Omental fat pad (tissue), 4 donors: ENCODE measurements around the gene ZNF197. TPM values are rescaled to one million over a fixed set of nuclear protein-coding genes. Genes with fewer than 3 reads are reported as not detected.
A peak's percentile ranks its signal among the peaks of the same experiment; 100 is the strongest.
"Not testable (repeated sequence)": the region's sequence is repeated elsewhere in the genome, so short reads cannot be mapped to it uniquely, and the experiment has no call there.

Source experiments
- ATAC-seq: fragments of 150-250 bp; one replicate; pipeline ENCODE4 v1.9.1; 2016; ENCODE audit warnings: mild to moderate bottlenecking, moderate library complexity; ENCODE audit not compliant: low FRiP score
- DNase-seq: peaks from one replicate; pipeline ENCODE4 v3.0.0-alpha.2; 2019; ENCODE audit warnings: low spot score
- CTCF ChIP-seq, 3 donors: fragments of 450-650 bp; IDR thresholded peaks; one replicate each; pipeline ENCODE4 v1.5.1; 2016 to 2017; ENCODE audit warnings: antibody characterized with exemption in 3 of 3, mild to moderate bottlenecking in 3 of 3, moderate library complexity in 2 of 3
- total RNA-seq, 4 donors: library from RNA; depleted of rRNA; stranded (reverse); fragments of >200 nt; gene quantifications; one replicate each; pipeline ENCODE4 v1.1.0, GENCODE V29; 2016

The ZNF197 gene
- 10 to 100 TPM; 10.2 to 19.7 (median 10.8) TPM for total RNA-seq

- TF ChIP-seq CTCF (IDR thresholded peaks at IDR 0.05): no peak
- DNase-seq: peak; percentile 53
- ATAC-seq: peak; percentile 96
Measured at GRCh38 chr3:44624749-44625480, at the start of gene ZNF197. Gene ZNF197 (plus strand): TSS chr3:44625036. CDS start chr3:44629155, 4,119 bp downstream.

GRCh38 chr3:44576613-44577012 is 48.2 kb upstream of the ZNF197 start:
- ATAC-seq: no peak
- DNase-seq: no peak
- no peak for TF ChIP-seq CTCF (IDR thresholded peaks at IDR 0.05)

- ATAC-seq: not testable (repeated sequence)
Measured at GRCh38 chr3:44577354-44577952, 47.4 kb upstream of the ZNF197 start.

GRCh38 chr3:44578316-44578715 is 46.5 kb upstream of the ZNF197 start:
- DNase-seq, ATAC-seq: not testable (repeated sequence)

More at GRCh38 chr3:44577354-44577952, 47.4 kb upstream of the ZNF197 start:
- DNase-seq: not testable (repeated sequence)

- not testable (repeated sequence) for DNase-seq, ATAC-seq
Measured at GRCh38 chr3:44578924-44579515, 45.8 kb upstream of the ZNF197 start.

- not testable (repeated sequence) for DNase-seq, ATAC-seq
Measured at GRCh38 chr3:44579749-44580148, 45.1 kb upstream of the ZNF197 start.

GRCh38 chr3:44580971-44581370 is 43.9 kb upstream of the ZNF197 start:
- ATAC-seq, DNase-seq: not testable (repeated sequence)

- TF ChIP-seq CTCF (IDR thresholded peaks at IDR 0.05): no peak
- DNase-seq (no peak), ATAC-seq (peak; percentile 90)
Measured at GRCh38 chr3:44584646-44585501, 40.0 kb upstream of the ZNF197 start, which contains the start of gene ZNF660. Gene ZNF660 (plus strand): TSS chr3:44584964. CDS start chr3:44594194, 9,230 bp downstream.

GRCh38 chr3:44596621-44597020 is 28.2 kb upstream of the ZNF197 start:
- DNase-seq (no peak), ATAC-seq (no peak)
- no peak for TF ChIP-seq CTCF (IDR thresholded peaks at IDR 0.05)
